GM12878 (cell line): Measurements from ENCODE around the gene MAGI1. TPM values are rescaled to one million over a fixed set of nuclear protein-coding genes. Genes with fewer than 3 reads are reported as not detected.

ENCODE experiments used
- ATAC-seq: fragments of 200-7000 bp; cut with Tn5 transposase; 3 replicates; pipeline ENCODE4 v1.9.1; 2020; ENCODE audit warnings: mild to moderate bottlenecking, moderate library complexity
- BruUV-seq: library from RNA; stranded (reverse); fragments of 400-500 nt; replicated peaks from 2 replicates; lab custom pipeline; 2021; lab: Mats Ljungman, UMichigan
- CTCF ChIA-PET: fragments of 300-600 bp; sonication (Branson Sonifier 250); formaldehyde crosslinking; extraction: SDS; loops from one replicate; lab custom pipeline; 2021; ENCODE audit warnings: inconsistent platforms; lab: Yijun Ruan, JAX
- POLR2A ChIA-PET: fragments of 350-600 bp; formaldehyde crosslinking; extraction: SDS; loops from one replicate; lab custom pipeline; 2021; ENCODE audit warnings: inconsistent platforms; lab: Charles Lee
- RAD21 ChIA-PET: fragments of 300-600 bp; sonication (Branson Sonifier 250); formaldehyde crosslinking; loops from one replicate; lab custom pipeline; 2023; ENCODE audit warnings: antibody characterized with exemption; ENCODE audit not compliant: unreplicated experiment; lab: Charles Lee
- SMC1A ChIA-PET: fragments of 300-600 bp; sonication (Branson Sonifier 250); formaldehyde crosslinking; loops from one replicate; lab custom pipeline; 2023; ENCODE audit not compliant: unreplicated experiment, uncharacterized antibody; lab: Charles Lee
- DNase-seq: peaks from one replicate; pipeline ENCODE4 v3.0.0-alpha.2; 2011; ENCODE audit warnings: low read depth, low spot score
- FAIRE-seq: peaks from 3 replicates; lab custom pipeline; 2011; peaks lifted over from hg19 to GRCh38; lab: Jason Lieb, UNC
- H2AFZ ChIP-seq: 2 replicates; pipeline ENCODE4 v1.6.0; 2011; ENCODE audit warnings: low read depth, low read length, control low read depth; ENCODE audit not compliant: control insufficient read depth
- H3K27ac ChIP-seq: 2 replicates; pipeline ENCODE4 v1.5.1; 2011; ENCODE audit warnings: control low read depth; ENCODE audit not compliant: control insufficient read depth, insufficient read depth
- H3K27me3 ChIP-seq, 2 experiments: replicated peaks in 1 of 2; 2 replicates each; pipeline versions ENCODE4 v1.6.0 to v1.6.1; 2011; ENCODE audit warnings: low read length in 1 of 2; ENCODE audit not compliant: control insufficient read depth in 2 of 2, insufficient read depth in 2 of 2
- H3K36me3 ChIP-seq, 2 experiments: 2 replicates each; pipeline ENCODE4 v1.5.1; 2011; ENCODE audit warnings: low read length in 1 of 2; ENCODE audit not compliant: control insufficient read depth in 2 of 2, insufficient read depth in 2 of 2
- H3K4me1 ChIP-seq: 2 replicates; pipeline ENCODE4 v1.6.1; 2011; ENCODE audit warnings: mild to moderate bottlenecking, low read length, moderate library complexity, mixed read lengths; ENCODE audit not compliant: control insufficient read depth, insufficient read depth
- H3K4me2 ChIP-seq: 2 replicates; pipeline ENCODE4 v1.6.0; 2011; ENCODE audit warnings: control low read depth; ENCODE audit not compliant: control insufficient read depth, insufficient read depth
- H3K4me3 ChIP-seq: fragments of 200-600 bp; sonication (generic); 2 replicates; pipeline ENCODE4 v1.5.1; 2016
- H3K79me2 ChIP-seq: 2 replicates; pipeline ENCODE4 v1.6.0; 2011; ENCODE audit warnings: low read length; ENCODE audit not compliant: control insufficient read depth, insufficient read depth
- H3K9ac ChIP-seq: 2 replicates; pipeline ENCODE4 v1.8.0; 2011; ENCODE audit warnings: low read length, control low read depth, mixed read lengths; ENCODE audit not compliant: control insufficient read depth, insufficient read depth
- H3K9me3 ChIP-seq: replicated peaks from 3 replicates; pipeline ENCODE4 v1.5.1; 2011; ENCODE audit warnings: mild to moderate bottlenecking, low read length; ENCODE audit not compliant: control insufficient read depth, insufficient read depth
- H4K20me1 ChIP-seq: 2 replicates; pipeline ENCODE4 v1.6.0; 2011; ENCODE audit not compliant: control insufficient read depth, insufficient read depth
- CHD4 ChIP-seq: fragments of 200-600 bp; sonication (generic); IDR thresholded peaks from 2 replicates; pipeline ENCODE4 v1.6.1; 2016; ENCODE audit warnings: mild to moderate bottlenecking
- GATAD2B ChIP-seq: fragments of 450-650 bp; conservative IDR thresholded peaks from 2 replicates; pipeline ENCODE4 v1.6.1; 2017; ENCODE audit warnings: low read depth, mild to moderate bottlenecking, moderate library complexity
- IKZF1 ChIP-seq: fragments of 450-650 bp; conservative IDR thresholded peaks from 2 replicates; pipeline ENCODE4 v1.6.1; 2017; ENCODE audit warnings: antibody characterized with exemption, mild to moderate bottlenecking
- NBN ChIP-seq: fragments of 450-650 bp; IDR thresholded peaks from 2 replicates; pipeline ENCODE4 v1.6.1; 2016
- NFXL1 ChIP-seq: fragments of 450-650 bp; IDR thresholded peaks from 2 replicates; pipeline ENCODE4 v1.6.1; 2017; ENCODE audit warnings: antibody characterized with exemption, mild to moderate bottlenecking, borderline replicate concordance
- PML ChIP-seq: IDR thresholded peaks from 2 replicates; pipeline ENCODE4 v1.6.1; 2012; ENCODE audit warnings: low read length, inconsistent platforms
- RUNX3 ChIP-seq: IDR thresholded peaks from 2 replicates; pipeline ENCODE4 v1.6.1; 2012; ENCODE audit warnings: low read length, inconsistent platforms
- SPI1 ChIP-seq: IDR thresholded peaks from 2 replicates; pipeline ENCODE4 v1.6.1; 2011; ENCODE audit warnings: low read depth, mild to moderate bottlenecking, low read length, moderate library complexity, borderline replicate concordance; ENCODE audit not compliant: insufficient read depth
- STAT1 ChIP-seq: fragments of 450-650 bp; conservative IDR thresholded peaks from 2 replicates; pipeline ENCODE4 v1.6.1; 2014; ENCODE audit warnings: antibody characterized with exemption, mild to moderate bottlenecking
- ZNF622 ChIP-seq: fragments of 450-650 bp; IDR thresholded peaks from 2 replicates; pipeline ENCODE4 v1.6.1; 2017; ENCODE audit warnings: mild to moderate bottlenecking, inconsistent platforms
- WGBS: methylation state at CpG from one replicate; pipeline ENCODE4 v1.1.6; 2016; ENCODE audit warnings: low lambda C conversion rate; ENCODE audit not compliant: insufficient replicate concordance, insufficient coverage; ENCODE audit errors: missing lambda C conversion rate; 5-methylcytosine and 5-hydroxymethylcytosine counted together
- in situ Hi-C: fragments of 300-500 bp; cut with MboI; formaldehyde crosslinking; loops from 9 replicates; pipeline ENCODE4 v1.14.3; 2018; ENCODE audit warnings: mixed read lengths
- intact Hi-C: fragments of 100-400 bp; cut with micrococcal nuclease; formaldehyde crosslinking; loops from one replicate; pipeline ENCODE4 v1.14.2; 2022; ENCODE audit not compliant: unreplicated experiment
- polyA plus RNA-seq, 11 experiments: library from polyadenylated mRNA; depleted of rRNA in 4 of 11; unstranded in 6 of 11; stranded (reverse) in 5 of 11; fragments of >200 nt; fragmentation: Nextera tagmentation in 4 of 11; fragmentation: Illumina TruSeq in 1 of 11; extraction: Ambion mirVana in 4 of 11; extraction: Trizol in 1 of 11; gene quantifications; 1 replicate in 1 of 11; 2 replicates in 10 of 11; pipeline versions ENCODE4 v1.2.1 to v1.2.3, GENCODE V29; 2011 to 2016; ENCODE audit warnings: inconsistent platforms in 2 of 11, missing spikeins in 2 of 11, low read depth in 1 of 11
- total RNA-seq, 4 experiments: library from RNA; depleted of rRNA in 3 of 4; stranded (reverse); fragments of >200 nt in 3 of 4; fragmentation: Illumina TruSeq in 1 of 4; extraction: Trizol in 1 of 4; gene quantifications; 2 replicates each; pipeline versions ENCODE4 v1.2.1 to v1.2.3, GENCODE V29; 2013 to 2021
- TF ChIP-seq, protein P1 (sequence below): fragments of 450-650 bp; conservative IDR thresholded peaks from 2 replicates; pipeline ENCODE4 v1.6.1; 2017; ENCODE audit warnings: mild to moderate bottlenecking, moderate library complexity
- TF ChIP-seq, protein P2 (sequence below): fragments of 450-650 bp; IDR thresholded peaks from 2 replicates; pipeline ENCODE4 v1.6.1; 2014; ENCODE audit warnings: mild to moderate bottlenecking
- TF ChIP-seq, protein P3 (sequence below): fragments of 450-650 bp; IDR thresholded peaks from 2 replicates; pipeline ENCODE4 v1.6.1; 2017; ENCODE audit warnings: antibody characterized with exemption, mild to moderate bottlenecking, moderate library complexity

Gene MAGI1
- total and polyA plus RNA-seq, 10 of the 15 experiments (the other 5 are each of a cell fraction or from before 2014, with no cell fraction given) = 0.02 to 3.3 (median 0.29) TPM; not detected in 1

DNA sequence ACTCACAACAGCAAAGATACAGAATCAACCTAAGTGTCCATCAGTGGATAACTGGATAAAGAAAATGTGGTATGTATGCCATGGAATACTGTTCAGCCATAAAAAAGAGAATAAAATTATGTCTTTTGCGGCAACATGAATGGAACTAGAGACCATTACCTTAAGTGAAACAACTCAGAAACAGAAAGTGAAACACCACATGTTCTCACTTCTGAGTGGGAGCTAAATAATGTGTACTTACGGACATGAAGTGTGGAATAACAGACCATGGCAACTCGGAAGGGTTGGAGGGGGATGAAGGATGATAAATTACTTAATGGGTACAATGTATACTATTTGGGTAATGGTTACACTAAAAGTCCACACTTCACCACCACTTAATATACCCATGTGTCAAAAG is 600.6 kb downstream of the MAGI1 start:
- Histone ChIP-seq H3K27me3 (no peaks in the 10 kb centered on the region), H3K4me1 (no peaks in the 10 kb centered on the region), H3K4me3 (no peak overlapping the region), H2AFZ (no peak overlapping the region), H3K79me2 (no peaks in the 10 kb centered on the region), H3K36me3 (no peaks in the 10 kb centered on the region), H3K9me3 (no peaks in the 10 kb centered on the region), H3K4me2 (no peak overlapping the region), H3K27ac (no peak overlapping the region), H3K9ac (no peak overlapping the region), H4K20me1 (no peaks in the 10 kb centered on the region)
- no peak for DNase-seq
- intact Hi-C loops (loop anchor here (5.0 kb wide), 2 partner anchors 294 to 906 kb away; no protein-coding TSS in a partner anchor), in situ Hi-C loops (no loop called here)
- FAIRE-seq = no peak
- no TSS peak for BruUV-seq
- SMC1A ChIA-PET = no interaction called here
- CTCF ChIA-PET = interaction anchor here (1.1 kb wide), 1 partner anchor 236 kb away, joined by 4 read pairs; no protein-coding TSS in a partner anchor
- POLR2A ChIA-PET = no interaction called here
- no peak for ATAC-seq
- WGBS = 31% methylated on average over 3 of the region's 3 CpGs
- RAD21 ChIA-PET = no interaction called here
- TF ChIP-seq GATAD2B (no peak), IKZF1 (no peak), NFXL1 (no peak), CHD4 (no peak), PML (no peak), SPI1 (no peak), ZNF622 (no peak), RUNX3 (no peak), STAT1 (no peak), NBN (no peak)
- TF ChIP-seq, protein P1, sequence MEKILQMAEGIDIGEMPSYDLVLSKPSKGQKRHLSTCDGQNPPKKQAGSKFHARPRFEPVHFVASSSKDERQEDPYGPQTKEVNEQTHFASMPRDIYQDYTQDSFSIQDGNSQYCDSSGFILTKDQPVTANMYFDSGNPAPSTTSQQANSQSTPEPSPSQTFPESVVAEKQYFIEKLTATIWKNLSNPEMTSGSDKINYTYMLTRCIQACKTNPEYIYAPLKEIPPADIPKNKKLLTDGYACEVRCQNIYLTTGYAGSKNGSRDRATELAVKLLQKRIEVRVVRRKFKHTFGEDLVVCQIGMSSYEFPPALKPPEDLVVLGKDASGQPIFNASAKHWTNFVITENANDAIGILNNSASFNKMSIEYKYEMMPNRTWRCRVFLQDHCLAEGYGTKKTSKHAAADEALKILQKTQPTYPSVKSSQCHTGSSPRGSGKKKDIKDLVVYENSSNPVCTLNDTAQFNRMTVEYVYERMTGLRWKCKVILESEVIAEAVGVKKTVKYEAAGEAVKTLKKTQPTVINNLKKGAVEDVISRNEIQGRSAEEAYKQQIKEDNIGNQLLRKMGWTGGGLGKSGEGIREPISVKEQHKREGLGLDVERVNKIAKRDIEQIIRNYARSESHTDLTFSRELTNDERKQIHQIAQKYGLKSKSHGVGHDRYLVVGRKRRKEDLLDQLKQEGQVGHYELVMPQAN = no peak
- TF ChIP-seq, protein P2, sequence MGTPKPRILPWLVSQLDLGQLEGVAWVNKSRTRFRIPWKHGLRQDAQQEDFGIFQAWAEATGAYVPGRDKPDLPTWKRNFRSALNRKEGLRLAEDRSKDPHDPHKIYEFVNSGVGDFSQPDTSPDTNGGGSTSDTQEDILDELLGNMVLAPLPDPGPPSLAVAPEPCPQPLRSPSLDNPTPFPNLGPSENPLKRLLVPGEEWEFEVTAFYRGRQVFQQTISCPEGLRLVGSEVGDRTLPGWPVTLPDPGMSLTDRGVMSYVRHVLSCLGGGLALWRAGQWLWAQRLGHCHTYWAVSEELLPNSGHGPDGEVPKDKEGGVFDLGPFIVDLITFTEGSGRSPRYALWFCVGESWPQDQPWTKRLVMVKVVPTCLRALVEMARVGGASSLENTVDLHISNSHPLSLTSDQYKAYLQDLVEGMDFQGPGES = no peak
- TF ChIP-seq, protein P3, sequence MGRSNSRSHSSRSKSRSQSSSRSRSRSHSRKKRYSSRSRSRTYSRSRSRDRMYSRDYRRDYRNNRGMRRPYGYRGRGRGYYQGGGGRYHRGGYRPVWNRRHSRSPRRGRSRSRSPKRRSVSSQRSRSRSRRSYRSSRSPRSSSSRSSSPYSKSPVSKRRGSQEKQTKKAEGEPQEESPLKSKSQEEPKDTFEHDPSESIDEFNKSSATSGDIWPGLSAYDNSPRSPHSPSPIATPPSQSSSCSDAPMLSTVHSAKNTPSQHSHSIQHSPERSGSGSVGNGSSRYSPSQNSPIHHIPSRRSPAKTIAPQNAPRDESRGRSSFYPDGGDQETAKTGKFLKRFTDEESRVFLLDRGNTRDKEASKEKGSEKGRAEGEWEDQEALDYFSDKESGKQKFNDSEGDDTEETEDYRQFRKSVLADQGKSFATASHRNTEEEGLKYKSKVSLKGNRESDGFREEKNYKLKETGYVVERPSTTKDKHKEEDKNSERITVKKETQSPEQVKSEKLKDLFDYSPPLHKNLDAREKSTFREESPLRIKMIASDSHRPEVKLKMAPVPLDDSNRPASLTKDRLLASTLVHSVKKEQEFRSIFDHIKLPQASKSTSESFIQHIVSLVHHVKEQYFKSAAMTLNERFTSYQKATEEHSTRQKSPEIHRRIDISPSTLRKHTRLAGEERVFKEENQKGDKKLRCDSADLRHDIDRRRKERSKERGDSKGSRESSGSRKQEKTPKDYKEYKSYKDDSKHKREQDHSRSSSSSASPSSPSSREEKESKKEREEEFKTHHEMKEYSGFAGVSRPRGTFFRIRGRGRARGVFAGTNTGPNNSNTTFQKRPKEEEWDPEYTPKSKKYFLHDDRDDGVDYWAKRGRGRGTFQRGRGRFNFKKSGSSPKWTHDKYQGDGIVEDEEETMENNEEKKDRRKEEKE = no peak
